ENCODE results near the gene SEC24C. TPM values are rescaled to one million over a fixed set of nuclear protein-coding genes. Genes with fewer than 3 reads are reported as not detected.
"Not testable (repeated sequence)": the region's sequence is repeated elsewhere in the genome, so short reads cannot be mapped to it uniquely, and the experiment has no call there.

The SEC24C gene
- polyA plus RNA-seq, 1 of the 3 experiments (the other 2 are of a cell fraction) = 73.6 TPM

GRCh38 chr10:73791871-73792400 is 47.8 kb downstream of the SEC24C start:
- Histone ChIP-seq H3K4me3 (ENCODE audit: low read depth in 2 of 2, low read length in 1 of 2) (no peak overlapping the region), H2AFZ (ENCODE audit: low read depth) (no peak overlapping the region), H3F3A (replicated peaks; ENCODE audit: insufficient read depth) (no peaks in the 10 kb centered on the region), H3K9me3 (no peaks in the 10 kb centered on the region), H3K36me3 (replicated peaks in 1 of 2; ENCODE audit: control insufficient read depth in 1 of 2, insufficient read depth in 2 of 2, low read length in 1 of 2) (peaks cover 46 to 75% of the 10 kb centered on the region in 2 experiments), H3K4me1 (ENCODE audit: control insufficient read depth in 1 of 2, insufficient read depth in 2 of 2, low read depth in 1 of 2, low read length in 1 of 2) (peaks cover 0 to 7% of the 10 kb centered on the region in 2 experiments; a peak in 1 of 4 replicates), H4K20me1 (ENCODE audit: insufficient read depth) (peaks cover 17% of the 10 kb centered on the region), H3K9ac (no peak overlapping the region), H3K27ac (ENCODE audit: low read depth in 2 of 2, low read length in 1 of 2) (no peak overlapping the region), H3K27me3 (ENCODE audit: insufficient read depth) (no peaks in the 10 kb centered on the region), H3K79me2 (ENCODE audit: insufficient read depth) (peaks cover 23% of the 10 kb centered on the region), H3K4me2 (no peak overlapping the region), H3K9me2 (no peaks in the 10 kb centered on the region)
- ChIA-PET CTCF (no interaction called here), POLR2A (interaction anchor here (1.1 kb wide), 1 partner anchor 10 kb away, joined by 3 read pairs; the partner anchor contains the start of gene CHCHD1)
- DNase-seq = no peak
- 98% methylated on average over 21 of the region's 26 CpGs for WGBS (ENCODE audit: low lambda C conversion rate)
- TF ChIP-seq SIN3A (IDR thresholded peaks at IDR 0.05; ENCODE audit: borderline replicate concordance, low read depth, low read length) (no peak), PBX3 (IDR thresholded peaks at IDR 0.05) (no peak), ZBTB33 (IDR thresholded peaks at IDR 0.05; ENCODE audit: borderline replicate concordance, low read depth) (no peak), YY1 (IDR thresholded peaks at IDR 0.05; ENCODE audit: low read depth) (no peak)

- peaks cover 8% of the 10 kb centered on the region for H3K79me2 ChIP-seq (ENCODE audit: insufficient read depth)
- H3K4me2 ChIP-seq = no peak overlapping the region
- H3F3A ChIP-seq (replicated peaks; ENCODE audit: insufficient read depth) = peaks cover 9% of the 10 kb centered on the region
- H3K27ac ChIP-seq (ENCODE audit: low read depth in 2 of 2, low read length in 1 of 2) = no peak overlapping the region
- H3K4me1 ChIP-seq (ENCODE audit: control insufficient read depth in 1 of 2, insufficient read depth in 2 of 2, low read depth in 1 of 2, low read length in 1 of 2) = no peaks in the 10 kb centered on the region; a peak in 1 of 4 replicates
- no peak overlapping the region for H3K4me3 ChIP-seq (ENCODE audit: low read depth in 2 of 2, low read length in 1 of 2)
- no peak overlapping the region for H3K9ac ChIP-seq
- CTCF ChIA-PET = no interaction called here
- H4K20me1 ChIP-seq (ENCODE audit: insufficient read depth) = peaks cover 2% of the 10 kb centered on the region
- H3K9me2 ChIP-seq = no peaks in the 10 kb centered on the region
- no peak for DNase-seq
- POLR2A ChIA-PET = interaction anchor here (0.5 kb wide), 1 partner anchor 1566 kb away, joined by 4 read pairs; no protein-coding TSS in a partner anchor
- H3K9me3 ChIP-seq = no peaks in the 10 kb centered on the region
- H3K36me3 ChIP-seq (replicated peaks in 1 of 2; ENCODE audit: control insufficient read depth in 1 of 2, insufficient read depth in 2 of 2, low read length in 1 of 2) = peaks cover 55 to 90% of the 10 kb centered on the region in 2 experiments
- TF ChIP-seq MEF2A (IDR thresholded peaks at IDR 0.05; ENCODE audit: borderline replicate concordance, low read depth) (no peak), JUND (IDR thresholded peaks at IDR 0.05) (no peak), GATA2 (CRISPR knock-in tag; IDR thresholded peaks at IDR 0.05) (no peak), SMC3 (IDR thresholded peaks at IDR 0.05; ENCODE audit: low read depth, low read length) (no peak)
- H3K27me3 ChIP-seq (ENCODE audit: insufficient read depth) = no peaks in the 10 kb centered on the region
- WGBS (ENCODE audit: low lambda C conversion rate) = 100% methylated on average over 5 of the region's 5 CpGs
- H2AFZ ChIP-seq (ENCODE audit: low read depth) = no peak overlapping the region
Observed at GRCh38 chr10:73793456-73793855, 49.3 kb downstream of the SEC24C start.

- H3K9me3 ChIP-seq; H4K20me1 ChIP-seq (ENCODE audit: insufficient read depth); H3K9ac ChIP-seq; H3K27ac ChIP-seq (ENCODE audit: low read depth in 2 of 2, low read length in 1 of 2); DNase-seq; H3K9me2 ChIP-seq; CTCF ChIA-PET; H3K27me3 ChIP-seq (ENCODE audit: insufficient read depth); H3K79me2 ChIP-seq (ENCODE audit: insufficient read depth); H3K4me1 ChIP-seq (ENCODE audit: control insufficient read depth in 1 of 2, insufficient read depth in 2 of 2, low read depth in 1 of 2, low read length in 1 of 2); H2AFZ ChIP-seq (ENCODE audit: low read depth); H3K4me3 ChIP-seq (ENCODE audit: low read depth in 2 of 2, low read length in 1 of 2); H3K4me2 ChIP-seq: not testable (repeated sequence)
- Histone ChIP-seq H3K36me3 (replicated peaks in 1 of 2; ENCODE audit: control insufficient read depth in 1 of 2, insufficient read depth in 2 of 2, low read length in 1 of 2) (peaks cover 53 to 84% of the 10 kb centered on the region in 2 experiments), H3F3A (replicated peaks; ENCODE audit: insufficient read depth) (peaks cover 15% of the 10 kb centered on the region)
- WGBS (ENCODE audit: low lambda C conversion rate) = 93% methylated on average over 10 of the region's 10 CpGs
- POLR2A ChIA-PET = interaction anchor here (1.9 kb wide), 1 partner anchor 8 kb away, joined by 4 read pairs; no protein-coding TSS in a partner anchor
Observed at GRCh38 chr10:73795491-73795890, 51.3 kb downstream of the SEC24C start.

GRCh38 chr10:73796035-73796434 is 51.9 kb downstream of the SEC24C start:
- POLR2A ChIA-PET = interaction anchor here (1.9 kb wide), 1 partner anchor 8 kb away, joined by 4 read pairs; no protein-coding TSS in a partner anchor
- CTCF ChIA-PET = not testable (repeated sequence)

More at GRCh38 chr10:73796035-73796434, 51.9 kb downstream of the SEC24C start:
- over 99% methylated on average over 8 of the region's 8 CpGs for WGBS (ENCODE audit: low lambda C conversion rate)
- H3K9me2 ChIP-seq; H3K9me3 ChIP-seq; H3K27ac ChIP-seq (ENCODE audit: low read depth in 2 of 2, low read length in 1 of 2); H3K4me2 ChIP-seq; H4K20me1 ChIP-seq (ENCODE audit: insufficient read depth); H3K4me3 ChIP-seq (ENCODE audit: low read depth in 2 of 2, low read length in 1 of 2); H3K9ac ChIP-seq; H2AFZ ChIP-seq (ENCODE audit: low read depth); H3K4me1 ChIP-seq (ENCODE audit: control insufficient read depth in 1 of 2, insufficient read depth in 2 of 2, low read depth in 1 of 2, low read length in 1 of 2); DNase-seq; H3K27me3 ChIP-seq (ENCODE audit: insufficient read depth); H3K79me2 ChIP-seq (ENCODE audit: insufficient read depth): not testable (repeated sequence)
- peaks cover 51 to 84% of the 10 kb centered on the region in 2 experiments for H3K36me3 ChIP-seq (replicated peaks in 1 of 2; ENCODE audit: control insufficient read depth in 1 of 2, insufficient read depth in 2 of 2, low read length in 1 of 2)
- H3F3A ChIP-seq (replicated peaks; ENCODE audit: insufficient read depth) = peaks cover 15% of the 10 kb centered on the region
